ENCODE measurements around the gene RDH5.

The RDH5 gene

DNA sequence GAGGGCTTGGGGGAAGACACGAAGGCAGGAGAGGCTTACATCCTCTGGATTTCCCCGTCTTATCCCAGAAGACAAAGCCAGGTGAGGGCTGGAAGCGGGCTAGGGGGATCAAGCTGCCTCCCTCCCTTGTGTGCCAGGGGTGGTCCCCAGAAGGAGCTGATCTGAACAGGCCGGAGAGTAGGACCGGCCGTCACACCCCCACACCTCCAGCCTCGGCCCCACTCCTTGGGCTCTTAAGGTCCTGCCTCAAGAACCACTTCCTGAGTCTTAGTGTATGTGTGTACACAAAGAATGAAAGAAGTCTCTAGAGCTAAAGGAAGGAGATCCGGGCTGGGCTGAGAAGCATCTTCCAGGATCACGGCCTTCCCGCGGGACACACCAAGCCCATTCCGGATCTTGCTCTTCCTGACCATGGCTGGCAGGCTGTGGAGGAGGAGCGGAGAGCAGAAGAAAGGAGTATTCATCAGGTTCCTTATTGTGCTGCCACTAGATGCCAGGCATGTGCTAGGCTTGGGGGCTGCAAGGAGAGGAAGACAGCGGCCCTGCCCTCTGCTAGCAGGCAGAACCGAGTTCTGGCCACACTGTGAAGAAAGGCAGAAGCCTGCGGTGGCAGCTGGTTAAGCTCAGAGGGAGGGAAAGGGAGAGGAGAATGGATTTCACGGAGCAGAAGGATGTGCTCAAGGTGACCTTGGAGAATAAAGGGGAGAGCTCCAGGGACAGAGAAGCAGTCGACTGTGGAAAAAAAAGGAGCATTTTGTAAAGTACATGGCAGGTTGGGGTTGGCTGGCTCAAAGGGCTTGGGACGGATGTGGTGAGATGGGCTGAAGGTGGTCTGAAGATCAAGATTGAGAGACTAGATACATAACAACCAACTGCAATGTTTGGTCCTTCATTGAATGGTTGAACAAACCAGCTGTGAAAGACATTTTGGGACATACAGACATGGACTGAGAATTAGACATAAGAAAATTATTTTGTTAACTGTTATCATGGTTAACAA lies 9.9 kb downstream of the RDH5 start:
- no peak for DNase-seq

DNA sequence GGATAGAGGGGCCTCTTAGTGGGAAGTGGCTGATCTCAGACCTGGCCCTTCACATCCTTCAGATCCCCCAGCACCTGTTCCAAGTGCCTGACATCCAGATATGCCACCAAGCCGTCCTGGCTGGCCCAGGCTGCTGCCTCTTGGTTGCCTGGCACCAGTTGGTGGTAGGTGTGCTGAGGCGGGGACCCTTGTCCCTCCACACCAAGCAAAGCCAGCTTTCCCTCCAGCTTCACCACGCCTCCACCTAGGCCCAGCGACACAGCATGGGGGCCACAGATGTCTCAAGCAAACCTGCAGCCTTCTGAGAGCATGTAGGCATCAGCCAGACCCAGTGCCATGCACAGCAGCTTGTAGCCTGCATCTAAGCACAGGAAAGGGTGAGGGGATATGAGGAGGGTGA lies 12.1 kb downstream of the RDH5 start:
- DNase-seq = no peak

DNA sequence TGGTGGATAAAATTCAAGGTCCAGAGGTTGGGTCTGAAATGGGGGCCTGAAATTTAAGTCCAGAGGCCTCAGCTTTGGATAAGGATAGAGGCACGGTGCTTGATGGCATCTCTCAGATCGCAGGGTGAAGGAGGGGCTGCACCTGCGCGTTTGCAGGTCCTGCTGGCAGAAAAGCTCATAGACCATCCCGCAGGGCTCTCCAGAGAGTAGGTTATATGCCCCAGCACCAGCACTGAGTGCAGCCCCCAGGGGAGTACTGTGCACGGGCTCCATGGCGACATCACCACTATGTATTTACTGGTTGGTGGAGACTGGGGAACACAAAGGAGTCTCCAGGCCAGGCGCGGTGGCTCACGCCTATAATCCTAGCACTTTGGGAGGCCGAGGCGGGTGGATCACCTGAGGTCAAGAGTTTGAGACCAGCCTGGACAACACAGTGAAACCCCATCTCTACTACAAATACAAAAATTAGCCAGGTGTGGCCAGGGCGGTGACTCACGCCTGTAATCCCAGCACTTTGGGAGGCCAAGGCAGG lies 12.9 kb downstream of the RDH5 start:
- DNase-seq = no peak

DNA sequence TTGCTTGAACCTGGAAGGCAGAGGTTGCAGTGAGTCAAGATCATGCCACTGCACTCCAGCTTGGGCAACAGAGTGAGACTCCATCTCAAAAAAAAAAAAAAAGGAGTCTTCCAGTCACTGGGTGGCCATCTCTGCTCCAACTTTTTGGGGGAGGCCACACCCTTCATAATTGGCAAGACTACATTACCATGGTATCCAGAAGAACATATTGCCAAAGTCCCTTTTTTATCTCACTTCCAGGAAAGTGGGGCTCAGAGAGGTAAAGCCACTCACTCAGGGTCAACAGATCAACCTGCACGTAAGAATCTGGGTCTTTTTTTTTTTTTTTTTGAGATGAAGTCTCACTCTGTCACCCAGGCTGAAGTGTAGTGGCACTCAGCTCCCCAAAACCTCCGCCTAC lies 13.7 kb downstream of the RDH5 start:
- no peak for DNase-seq

DNA sequence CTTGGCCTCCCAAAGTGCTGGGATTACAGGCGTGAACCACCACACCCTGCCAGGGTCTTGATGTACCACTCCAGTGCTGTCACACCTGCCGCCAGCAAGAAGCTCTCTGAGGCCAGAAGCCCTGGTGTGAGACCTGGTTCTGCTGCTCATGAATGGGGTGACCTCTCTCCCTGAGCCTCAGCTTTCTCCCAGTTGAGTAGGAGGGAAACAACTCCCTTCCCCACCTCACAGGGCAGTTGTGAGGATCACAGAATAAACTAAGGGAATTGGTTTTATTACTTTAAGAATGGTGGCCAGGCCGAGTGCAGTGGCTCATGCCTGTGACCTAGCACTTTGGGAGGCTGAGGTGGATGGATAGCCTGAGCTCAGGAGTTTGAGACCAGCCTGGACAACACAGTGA lies 14.4 kb downstream of the RDH5 start:
- no peak for DNase-seq

DNA sequence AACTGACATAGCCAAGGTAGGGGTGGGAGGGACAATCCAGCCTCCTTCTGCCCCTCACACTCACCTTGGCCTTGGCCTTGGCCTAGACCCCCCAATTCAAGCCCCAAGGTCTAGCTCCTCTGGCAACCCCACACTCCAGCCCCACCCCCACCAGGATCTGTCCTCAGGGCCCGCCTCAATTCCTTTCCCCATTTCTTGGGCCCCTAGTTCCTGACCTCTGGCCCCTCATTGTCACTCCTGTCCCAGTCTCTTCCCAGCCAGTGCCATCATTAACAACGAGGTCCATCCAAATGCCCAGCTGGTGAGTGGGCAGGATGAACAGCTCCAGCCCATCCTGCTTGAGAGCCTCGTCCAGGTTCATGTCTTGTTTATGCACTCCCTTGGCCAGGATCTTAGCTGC lies 15.9 kb downstream of the RDH5 start:
- DNase-seq = no peak

DNA sequence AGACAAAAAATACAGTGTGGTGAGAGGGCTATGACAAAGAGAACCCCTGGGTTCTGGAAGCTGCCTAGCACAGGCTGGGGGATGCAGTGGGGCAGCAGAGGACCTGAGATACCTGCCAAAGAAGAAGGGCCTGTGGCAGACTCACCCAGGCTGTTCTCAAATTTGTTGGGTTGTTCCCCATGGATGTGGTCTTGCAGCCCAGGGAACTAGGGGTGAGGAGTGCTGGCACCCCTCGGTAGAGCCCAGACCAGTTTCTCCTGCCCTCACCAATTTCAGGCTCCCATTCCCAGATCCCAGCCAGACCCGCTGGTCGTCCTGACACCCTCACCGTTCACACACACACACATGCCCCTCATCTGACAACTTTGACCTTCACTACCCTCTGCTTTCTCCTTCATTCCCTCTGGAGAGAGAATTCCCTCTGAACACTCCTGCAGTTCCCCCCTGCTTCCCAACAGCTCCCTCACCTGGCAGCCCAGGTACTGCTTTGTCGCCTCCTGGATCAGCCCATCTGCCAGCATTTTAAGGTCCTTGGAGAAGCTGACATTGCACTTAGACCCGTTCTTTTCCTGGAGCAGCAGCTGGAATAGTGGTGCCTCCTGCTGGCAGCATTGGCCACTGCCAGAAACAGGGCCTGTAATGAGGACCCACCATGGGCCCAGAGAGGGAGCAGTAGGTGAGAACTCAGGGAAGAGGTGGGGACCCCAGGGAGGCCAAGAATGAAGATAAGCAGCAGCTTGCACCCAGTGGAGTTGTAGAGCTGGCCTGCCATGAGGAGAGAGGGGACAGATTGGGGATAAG lies 16.8 kb downstream of the RDH5 start:
- DNase-seq = peak; percentile 49 to 51

DNA sequence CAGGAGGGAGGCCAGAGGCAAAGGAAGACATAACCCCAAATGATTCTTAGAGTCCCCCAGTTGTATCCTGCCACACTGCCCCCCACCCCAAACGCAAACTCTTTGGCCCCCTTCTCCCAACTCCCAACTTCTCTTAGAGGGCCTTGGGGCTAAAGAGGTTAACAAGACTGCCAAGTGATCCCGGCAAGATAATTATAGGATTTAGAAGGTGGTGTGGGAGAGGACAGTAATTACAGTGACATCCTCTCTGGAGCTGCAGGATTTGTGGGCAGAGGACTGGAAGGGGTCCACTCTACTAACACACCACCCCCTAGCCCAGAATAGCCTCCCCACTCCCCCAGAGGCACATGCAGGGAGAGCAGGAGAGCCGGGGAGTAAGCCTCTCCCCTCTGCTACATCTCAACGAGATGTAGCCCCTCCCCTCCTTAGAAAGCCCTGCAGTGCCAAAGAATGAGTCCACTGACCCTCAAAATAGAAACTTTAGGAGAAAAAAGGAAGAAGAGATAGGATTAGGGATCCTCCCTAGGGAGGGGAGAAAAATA lies 17.5 kb downstream of the RDH5 start:
- no peak for DNase-seq

DNA sequence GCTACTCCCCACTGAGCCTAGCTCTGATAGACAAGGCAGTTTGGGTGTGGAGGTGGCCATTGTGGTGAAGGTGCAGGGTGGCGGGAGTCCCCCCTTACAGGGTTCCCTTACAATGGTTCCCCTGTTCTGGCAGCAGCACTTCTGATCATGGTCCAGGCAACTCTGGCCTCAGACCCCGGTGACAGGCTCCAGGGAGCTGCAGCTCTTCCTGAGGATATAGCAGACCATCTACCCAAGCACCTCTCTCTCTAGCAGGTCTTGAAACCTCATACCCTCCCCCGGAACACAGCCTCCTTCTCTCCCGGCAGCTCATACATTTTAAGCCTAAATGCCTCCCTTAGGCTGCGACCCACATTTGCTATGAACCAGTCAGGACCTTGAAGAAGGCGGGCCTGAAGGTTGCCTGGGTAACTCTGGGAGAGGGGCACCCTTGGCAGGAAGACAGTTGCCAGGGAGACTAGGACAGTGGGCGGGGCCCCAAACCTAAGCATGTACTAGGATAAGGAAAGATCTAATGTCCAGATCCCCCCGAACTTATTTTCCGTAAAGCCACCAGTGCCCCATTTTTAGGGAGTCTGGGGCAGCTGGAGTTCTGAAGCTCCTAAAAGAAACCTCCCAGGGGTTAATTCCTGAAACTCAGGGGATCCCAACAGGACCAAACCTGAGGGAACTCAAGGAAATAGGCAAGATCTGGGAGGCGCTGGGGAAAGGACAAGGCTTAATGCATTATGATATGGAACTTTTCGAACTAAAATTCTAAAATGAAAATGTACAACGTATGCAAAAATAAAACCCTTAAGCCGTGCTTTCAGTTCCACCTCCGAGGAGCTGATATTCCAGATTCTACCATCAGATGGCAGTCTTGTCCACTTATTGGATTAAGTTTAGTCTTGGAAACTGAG lies 18.2 kb downstream of the RDH5 start:
- DNase-seq = peak; percentile 72 to 89

DNA sequence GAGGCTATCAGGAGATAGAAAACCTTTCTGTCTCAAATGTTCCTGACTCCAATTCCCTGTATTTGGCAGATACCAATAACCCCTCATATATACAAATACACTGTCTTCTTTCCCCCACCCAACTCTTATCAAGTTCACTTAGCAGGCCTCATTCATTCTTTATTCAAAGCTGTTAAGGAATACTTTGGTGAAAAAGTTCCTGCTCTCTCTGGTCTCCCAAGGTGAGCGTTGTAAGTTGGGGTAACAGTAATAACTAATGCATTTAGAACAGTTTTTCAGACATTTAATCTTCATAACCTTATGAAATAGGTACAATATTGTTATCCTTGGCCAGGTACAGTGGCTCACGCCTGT lies 18.8 kb downstream of the RDH5 start:
- DNase-seq = no peak

DNA sequence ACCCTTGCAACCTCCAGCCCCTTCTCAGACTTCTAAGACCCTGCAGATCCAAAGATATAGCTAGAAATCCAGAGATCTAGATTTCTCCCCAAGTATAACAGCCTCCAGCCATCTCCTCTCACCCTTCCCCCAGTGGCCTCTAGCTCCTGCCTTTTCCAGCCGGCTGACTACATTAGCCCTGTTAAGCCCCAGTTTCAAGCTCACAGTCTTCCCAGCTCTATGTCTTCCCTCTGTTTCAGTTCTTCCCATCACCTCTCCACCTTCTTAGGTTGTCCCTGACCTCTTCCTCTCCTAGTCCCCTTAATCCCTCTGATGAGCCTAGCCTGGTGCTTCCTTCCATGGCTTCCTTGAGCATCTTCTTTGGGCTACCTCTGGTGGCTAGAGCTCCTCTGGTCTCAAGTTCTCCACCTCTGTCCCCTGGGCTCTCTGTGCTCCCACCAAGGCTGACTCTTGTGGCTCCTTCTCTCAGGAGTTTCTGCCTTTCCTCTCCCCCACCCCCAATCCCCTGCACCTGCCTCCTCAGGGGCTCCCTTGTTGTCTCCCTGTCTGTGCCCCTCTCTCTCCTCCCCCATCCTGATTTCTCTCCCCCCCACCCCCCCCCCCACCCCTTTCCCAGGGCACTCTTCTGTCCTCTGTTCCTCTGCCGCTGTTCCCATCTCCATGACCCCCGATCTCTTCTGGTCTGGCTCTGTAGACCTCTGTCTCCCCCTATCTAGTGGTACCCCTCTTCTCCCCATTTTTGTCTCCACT lies 21.9 kb downstream of the RDH5 start:
- no peak for DNase-seq

DNA sequence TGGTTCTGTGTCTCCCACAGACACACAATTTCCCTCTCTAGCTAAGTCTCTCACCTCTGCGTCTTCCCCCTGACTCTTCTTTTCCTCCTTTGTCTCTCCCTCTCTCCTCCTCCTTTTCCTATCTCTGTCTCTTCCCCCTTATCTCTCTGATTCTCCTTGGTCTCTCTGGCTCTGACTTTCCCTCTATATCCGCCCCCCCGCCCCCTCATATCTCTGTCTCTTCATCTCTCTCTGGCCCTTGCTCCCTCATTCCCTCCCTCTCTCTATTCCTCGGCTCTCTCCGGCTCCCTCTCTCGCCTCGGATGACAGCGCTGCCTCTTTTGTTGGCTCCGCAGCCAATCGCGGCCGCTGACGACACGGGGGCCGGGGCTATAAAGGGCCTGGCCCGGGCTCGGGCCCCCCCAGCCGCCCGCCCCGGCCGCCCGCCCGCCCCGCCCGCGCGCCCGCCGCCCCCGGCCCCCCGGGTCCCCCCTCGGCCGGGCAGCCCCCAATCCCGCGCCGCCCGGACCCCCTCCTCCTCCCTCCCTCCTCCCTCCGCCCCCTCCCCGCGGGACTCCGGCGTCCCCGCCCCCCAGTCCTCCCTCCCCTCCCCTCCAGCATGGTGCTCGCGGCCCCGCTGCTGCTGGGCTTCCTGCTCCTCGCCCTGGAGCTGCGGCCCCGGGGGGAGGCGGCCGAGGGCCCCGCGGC lies 22.7 kb downstream of the RDH5 start, which contains the start of gene GDF11:
Gene GDF11 (plus strand): TSS at position 404 of the 687 bp plus-strand sequence. CDS start 195 bp downstream, at position 599.
- DNase-seq = peak; percentile 64 to 71

DNA sequence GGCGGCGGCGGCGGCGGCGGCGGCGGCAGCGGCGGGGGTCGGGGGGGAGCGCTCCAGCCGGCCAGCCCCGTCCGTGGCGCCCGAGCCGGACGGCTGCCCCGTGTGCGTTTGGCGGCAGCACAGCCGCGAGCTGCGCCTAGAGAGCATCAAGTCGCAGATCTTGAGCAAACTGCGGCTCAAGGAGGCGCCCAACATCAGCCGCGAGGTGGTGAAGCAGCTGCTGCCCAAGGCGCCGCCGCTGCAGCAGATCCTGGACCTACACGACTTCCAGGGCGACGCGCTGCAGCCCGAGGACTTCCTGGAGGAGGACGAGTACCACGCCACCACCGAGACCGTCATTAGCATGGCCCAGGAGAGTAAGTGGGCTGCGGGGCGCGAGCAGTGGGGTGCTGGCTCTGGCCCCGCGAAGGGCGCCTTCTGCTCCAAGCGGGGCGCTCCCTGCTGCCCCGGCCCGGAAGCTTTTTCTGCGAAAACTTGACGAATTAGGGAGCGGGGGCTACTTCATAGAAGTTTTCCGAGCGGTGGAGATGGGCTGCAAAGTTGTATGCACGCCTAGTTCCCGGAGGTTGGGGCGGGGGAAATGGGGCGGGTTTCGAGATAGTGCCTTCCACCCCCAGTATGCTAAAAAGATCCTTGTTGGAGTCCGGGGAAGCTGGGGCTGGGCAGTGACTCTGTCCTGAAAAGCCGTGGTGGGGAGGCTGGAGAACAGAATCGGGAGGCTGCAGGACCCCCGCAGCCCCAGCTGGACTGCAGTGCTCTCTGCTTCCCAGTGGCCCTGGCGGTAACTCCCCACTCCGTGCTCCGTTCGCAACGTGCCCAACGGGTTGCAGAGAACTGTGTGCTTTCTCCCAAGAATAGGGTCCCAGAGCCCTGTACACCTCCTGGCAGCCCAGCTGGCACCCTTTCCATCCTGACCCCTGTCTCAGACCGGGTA lies 23.5 kb downstream of the RDH5 start:
- peak; percentile 33 to 37 for DNase-seq

DNA sequence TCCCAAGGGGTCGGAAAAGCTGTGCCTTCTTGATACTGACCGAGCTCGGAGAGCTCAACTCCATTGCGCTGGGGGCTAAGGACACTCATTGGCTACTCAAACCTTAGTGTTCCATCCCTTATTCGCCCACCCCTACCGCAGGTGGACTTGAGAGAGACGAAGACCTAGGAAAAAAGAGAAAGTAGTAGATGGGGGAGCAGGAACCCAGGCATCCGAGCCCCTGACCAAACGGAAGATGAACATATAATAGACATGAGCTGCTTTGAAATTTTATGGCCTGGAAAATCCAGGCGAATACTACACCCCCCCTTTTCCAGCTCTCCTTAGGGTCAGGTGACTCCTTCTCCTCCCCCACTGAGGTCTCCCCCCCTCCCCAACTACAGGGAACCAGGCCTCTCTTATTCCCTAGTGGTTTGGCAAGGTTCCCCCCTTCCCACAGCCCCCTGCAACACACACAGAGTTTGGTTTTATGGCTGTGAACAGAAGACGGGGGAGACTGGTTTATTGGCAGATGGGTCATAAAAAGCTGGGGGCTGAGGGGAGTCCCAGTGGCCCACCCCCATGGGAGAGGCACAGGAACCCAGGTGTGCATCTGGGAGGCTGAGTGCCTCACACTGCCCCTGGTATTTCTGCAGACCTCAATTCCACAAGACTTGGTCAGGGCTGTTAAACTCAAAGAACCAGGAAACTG lies 24.3 kb downstream of the RDH5 start:
- no peak for DNase-seq

DNA sequence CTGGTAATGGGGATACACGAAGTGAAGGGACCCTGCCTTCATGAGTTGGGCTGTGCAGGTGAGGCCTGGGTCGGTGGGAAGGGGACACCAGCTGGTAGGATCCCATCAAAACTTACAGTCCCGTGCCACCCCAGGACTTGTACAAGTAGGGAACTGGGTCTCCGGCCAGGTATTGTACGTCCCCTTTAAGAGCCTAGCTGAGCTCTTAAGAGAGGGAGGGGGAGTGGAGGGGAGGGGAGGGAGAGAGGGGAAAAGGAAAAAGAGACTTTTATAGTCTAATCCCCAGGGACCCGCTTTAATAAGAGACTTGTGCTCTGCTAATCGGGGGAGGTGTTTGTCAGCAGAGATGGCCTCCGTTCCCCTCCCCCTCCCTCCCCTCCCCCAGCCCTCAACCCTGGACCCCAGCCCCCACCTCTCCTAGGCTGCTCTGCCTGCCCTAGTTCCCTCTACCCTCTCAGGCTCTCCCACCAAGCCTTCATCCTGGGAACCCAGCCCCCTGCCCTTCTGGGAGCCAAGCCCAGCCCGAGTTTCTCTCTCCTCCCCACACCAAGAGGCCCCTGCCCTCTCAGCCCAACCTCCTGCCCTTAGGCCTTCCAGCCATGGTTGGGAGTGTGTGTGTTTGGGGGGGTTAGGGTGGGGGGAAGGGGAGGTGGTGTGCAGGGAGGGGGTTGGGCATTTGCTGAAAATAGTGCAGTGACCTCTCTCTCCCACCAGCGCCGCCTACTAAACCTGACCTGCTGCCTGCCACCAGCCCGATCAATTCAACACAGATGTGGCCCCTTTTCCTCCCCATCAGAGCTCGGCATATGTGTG lies 25.4 kb downstream of the RDH5 start:
- DNase-seq = no peak

DNA sequence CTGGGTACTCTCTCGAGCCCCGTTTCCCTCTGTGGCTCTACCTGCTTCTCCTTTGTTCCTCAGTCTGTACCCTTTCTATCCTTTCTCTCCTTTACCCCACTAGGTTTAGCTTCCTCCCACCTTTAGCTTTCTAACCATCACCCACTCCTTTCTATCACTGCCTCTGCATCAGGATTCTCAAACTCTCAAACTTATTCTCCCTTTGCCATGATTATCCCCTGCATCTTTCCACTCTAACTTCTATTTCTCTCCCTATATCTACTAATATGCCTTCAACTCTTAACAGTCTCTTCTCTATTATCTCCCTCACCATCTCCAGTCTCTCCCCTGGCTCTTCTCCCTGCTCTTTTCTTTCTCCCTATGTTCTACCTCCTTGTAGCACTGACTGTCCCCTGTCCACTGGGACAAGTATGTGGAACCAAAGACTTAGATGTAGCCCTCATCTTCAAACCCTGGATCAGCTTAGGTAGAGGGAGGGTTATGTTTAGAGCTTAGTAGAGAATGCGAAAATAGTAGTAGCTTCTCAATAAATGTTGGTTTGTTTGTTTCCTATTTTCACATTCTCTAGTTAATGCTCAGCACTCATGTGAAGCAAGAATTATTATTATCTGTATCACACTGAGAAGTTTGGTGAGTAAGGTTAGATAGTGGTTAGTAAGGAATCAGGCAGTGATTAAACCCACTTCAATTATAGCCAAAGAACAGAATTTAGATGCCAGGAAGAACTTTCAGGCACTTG lies 26.1 kb downstream of the RDH5 start:
- no peak for DNase-seq

DNA sequence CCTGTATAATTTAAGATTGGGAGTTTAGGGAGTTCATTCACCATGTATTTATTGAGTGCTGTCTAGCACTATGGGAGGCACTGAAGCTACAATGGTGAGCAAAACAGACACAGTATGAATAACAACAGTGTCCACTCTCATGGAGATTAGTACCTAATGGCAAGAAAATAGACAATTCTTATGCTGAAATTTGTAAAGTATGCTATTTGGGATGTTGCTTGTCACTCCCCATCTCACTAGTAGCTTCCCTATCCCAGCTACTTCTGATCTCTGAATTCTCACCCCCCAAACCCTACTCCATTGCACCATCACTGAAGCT lies 26.7 kb downstream of the RDH5 start:
- DNase-seq = no peak

Data from activated CD4-positive, alpha-beta T cell treated with anti-CD3 and anti-CD28 coated beads for 4 hours (primary cell).